ENCODE results near the gene MTIF2.

Gene MTIF2

DNA sequence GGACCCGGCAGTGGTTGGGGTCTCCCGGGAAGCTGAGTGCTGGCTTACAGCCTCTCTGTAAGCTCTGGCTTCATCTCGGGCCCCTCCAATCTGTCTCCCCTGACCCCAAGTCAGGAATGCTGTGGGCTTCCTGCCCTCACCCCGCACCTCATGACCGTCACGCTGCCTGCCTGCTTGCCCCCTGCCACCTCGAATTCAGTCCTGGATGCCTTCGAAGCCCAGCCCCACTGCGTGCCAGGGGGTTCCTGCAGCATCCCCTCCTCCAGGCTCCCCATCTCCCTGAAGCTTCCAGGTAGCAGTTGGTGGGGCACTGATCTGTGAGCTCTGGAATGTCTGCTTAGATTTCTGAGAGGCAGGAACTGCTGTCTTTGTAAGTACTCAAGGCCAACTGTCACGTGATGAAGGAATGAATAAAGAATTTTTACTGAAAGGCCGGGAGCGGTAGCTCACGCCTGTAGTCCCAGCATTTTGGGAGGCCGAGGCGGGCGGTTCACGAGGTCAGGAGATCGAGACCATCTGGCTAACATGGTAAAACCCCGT lies 43.5 kb downstream of the MTIF2 start:
- POLR2A ChIA-PET: no interaction called here
- CTCF ChIA-PET: interaction anchor here (0.7 to 1.8 kb wide), 3 partner anchors 12 to 176 kb away, joined by 3 to 4 read pairs (median 3); partner anchors contain the start of gene RTN4
- no peak for TF ChIP-seq CTCF (IDR thresholded peaks at IDR 0.05; ENCODE audit: control extremely low read depth, extremely low read depth, low read depth, missing control alignments)
- no peak for DNase-seq (ENCODE audit: extremely low spot score)

- no peak for TF ChIP-seq CTCF (IDR thresholded peaks at IDR 0.05; ENCODE audit: control extremely low read depth, extremely low read depth, low read depth, missing control alignments)
- POLR2A ChIA-PET: no interaction called here
- CTCF ChIA-PET: interaction anchor here (0.8 to 1.8 kb wide), 6 partner anchors 11 to 386 kb away, joined by 3 to 4 read pairs (median 3); no protein-coding TSS in a partner anchor
- DNase-seq (ENCODE audit: extremely low spot score): no peak
Measured at GRCh38 chr2:55224761-55225261, 44.2 kb downstream of the MTIF2 start.

- ChIA-PET CTCF (interaction anchor here (0.8 to 2.2 kb wide), 8 partner anchors 8 to 386 kb away, joined by 3 to 5 read pairs (median 3); partner anchors contain the start of genes CLHC1 and RPS27A), POLR2A (interaction anchor here (0.6 to 1.5 kb wide), 4 partner anchors 8 to 65 kb away, joined by 3 to 7 read pairs (median 4); partner anchors contain the start of genes CLHC1 and RPS27A)
Measured at GRCh38 chr2:55223958-55224760, 44.9 kb downstream of the MTIF2 start.

GRCh38 chr2:55213822-55214221 lies 55.2 kb downstream of the MTIF2 start:
- no peak for TF ChIP-seq CTCF (IDR thresholded peaks at IDR 0.05; ENCODE audit: control extremely low read depth, extremely low read depth, low read depth, missing control alignments)
- CTCF ChIA-PET: interaction anchor here (0.6 to 1.2 kb wide), 3 partner anchors 9 to 133 kb away, joined by 3 to 5 read pairs (median 3); no protein-coding TSS in a partner anchor
- no peak for DNase-seq (ENCODE audit: extremely low spot score)
- POLR2A ChIA-PET: no interaction called here

More at GRCh38 chr2:55223958-55224760, 44.9 kb downstream of the MTIF2 start:
- DNase-seq (ENCODE audit: extremely low spot score): no peak
- no peak for TF ChIP-seq CTCF (IDR thresholded peaks at IDR 0.05; ENCODE audit: control extremely low read depth, extremely low read depth, low read depth, missing control alignments)

GRCh38 chr2:55204950-55205349 lies 64.1 kb downstream of the MTIF2 start:
- no peak for DNase-seq (ENCODE audit: extremely low spot score)
- ChIA-PET POLR2A (no interaction called here), CTCF (no interaction called here)
- TF ChIP-seq CTCF (IDR thresholded peaks at IDR 0.05; ENCODE audit: control extremely low read depth, extremely low read depth, low read depth, missing control alignments): no peak

- POLR2A ChIA-PET: no interaction called here
- TF ChIP-seq CTCF (IDR thresholded peaks at IDR 0.05; ENCODE audit: control extremely low read depth, extremely low read depth, low read depth, missing control alignments): no peak
- CTCF ChIA-PET: interaction anchor here (2.0 kb wide), 1 partner anchor 11 kb away, joined by 7 read pairs; no protein-coding TSS in a partner anchor
- no peak for DNase-seq (ENCODE audit: extremely low spot score)
Measured at GRCh38 chr2:55204536-55204935, 64.5 kb downstream of the MTIF2 start.

Data from GM10248 (cell line).